GM21390 (cell line): ENCODE results near the gene CDKN2AIPNL.
"Not testable (repeated sequence)": the region's sequence is repeated elsewhere in the genome, so short reads cannot be mapped to it uniquely, and the experiment has no call there.

ENCODE experiments used
- ATAC-seq: cut with Tn5 transposase; IDR thresholded peaks from one replicate; pipeline ENCODE4 v1.9.1; 2021; ENCODE audit not compliant: unreplicated experiment

Gene CDKN2AIPNL

DNA sequence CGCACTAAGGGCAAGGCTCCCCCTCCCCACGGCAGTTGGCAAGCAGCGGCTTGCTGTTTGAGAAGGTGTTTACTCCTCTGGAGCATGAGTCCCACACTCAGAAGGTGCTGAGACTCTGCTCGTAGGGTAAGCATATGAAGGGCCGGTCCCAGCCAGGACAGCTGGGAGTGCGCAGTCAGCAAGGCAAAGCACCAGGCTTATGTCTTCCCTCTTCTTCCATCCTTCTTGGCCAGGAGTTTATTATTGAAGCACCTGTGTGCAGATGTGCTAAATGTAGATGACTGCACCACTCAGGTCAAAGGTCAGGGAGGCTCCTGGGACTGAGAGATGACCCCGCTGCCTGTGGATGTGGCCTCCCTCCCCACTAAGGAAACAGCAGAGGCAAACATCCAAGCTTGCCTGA, 27.0 kb upstream of the CDKN2AIPNL start:
- no peak for ATAC-seq

DNA sequence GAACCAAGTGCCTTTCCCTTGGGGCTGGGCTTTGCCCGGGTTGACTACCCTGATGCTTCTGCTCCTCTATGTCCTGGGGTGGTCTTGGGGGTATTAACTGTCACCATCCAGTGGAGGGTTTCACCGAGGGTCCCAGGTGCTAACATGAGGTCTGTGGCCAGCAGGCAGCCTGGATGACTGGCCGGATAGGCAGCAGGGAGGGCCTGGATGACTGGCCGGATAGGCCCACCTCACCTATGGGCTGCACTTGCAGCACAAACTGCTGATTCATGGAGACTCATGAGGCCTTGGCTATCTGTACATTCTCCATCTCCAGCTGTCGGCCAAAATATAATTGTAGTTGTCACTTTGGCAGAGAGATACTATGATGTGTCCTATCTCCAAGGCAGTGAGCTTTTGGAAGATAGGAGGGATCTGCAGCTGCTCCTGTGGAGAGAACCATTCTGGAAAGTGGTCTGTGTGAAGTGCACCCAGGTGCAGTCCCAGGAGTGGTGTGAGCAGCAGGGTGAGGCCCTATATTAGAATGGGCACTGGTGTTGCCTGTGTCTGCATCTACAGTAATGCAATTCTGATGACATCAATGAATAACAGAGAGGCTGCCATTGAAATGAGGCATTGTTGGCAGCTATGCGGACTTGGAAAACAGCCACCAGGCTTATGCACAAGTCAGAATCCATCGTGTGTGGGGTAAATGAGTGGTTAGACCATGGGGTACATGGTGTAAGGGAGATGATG, 26.3 kb upstream of the CDKN2AIPNL start:
- ATAC-seq: no peak

DNA sequence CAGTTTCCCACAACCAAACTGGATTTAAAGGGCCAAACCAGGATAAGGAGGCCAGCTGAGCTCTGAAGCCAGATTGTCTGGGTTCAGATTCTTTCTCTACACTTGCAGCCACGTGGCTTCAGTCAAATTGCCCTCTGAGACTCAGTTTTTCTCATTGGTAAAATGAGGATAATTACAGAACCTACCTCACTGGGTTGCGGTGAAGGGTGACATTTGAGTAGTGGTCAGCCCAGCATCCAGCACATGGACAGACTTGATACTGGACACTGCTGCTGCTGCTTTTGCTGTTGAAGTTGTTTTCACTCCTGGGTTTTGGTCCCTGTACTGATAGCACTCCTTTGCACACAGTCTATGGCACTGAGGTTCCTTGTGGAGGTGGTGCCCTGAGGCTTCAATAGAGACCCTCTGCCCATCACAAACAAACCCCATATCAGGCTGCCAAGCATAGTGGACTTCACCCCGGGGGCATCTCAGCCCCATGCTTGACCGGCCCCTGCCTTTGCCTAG, 25.7 kb upstream of the CDKN2AIPNL start:
- ATAC-seq: no peak

DNA sequence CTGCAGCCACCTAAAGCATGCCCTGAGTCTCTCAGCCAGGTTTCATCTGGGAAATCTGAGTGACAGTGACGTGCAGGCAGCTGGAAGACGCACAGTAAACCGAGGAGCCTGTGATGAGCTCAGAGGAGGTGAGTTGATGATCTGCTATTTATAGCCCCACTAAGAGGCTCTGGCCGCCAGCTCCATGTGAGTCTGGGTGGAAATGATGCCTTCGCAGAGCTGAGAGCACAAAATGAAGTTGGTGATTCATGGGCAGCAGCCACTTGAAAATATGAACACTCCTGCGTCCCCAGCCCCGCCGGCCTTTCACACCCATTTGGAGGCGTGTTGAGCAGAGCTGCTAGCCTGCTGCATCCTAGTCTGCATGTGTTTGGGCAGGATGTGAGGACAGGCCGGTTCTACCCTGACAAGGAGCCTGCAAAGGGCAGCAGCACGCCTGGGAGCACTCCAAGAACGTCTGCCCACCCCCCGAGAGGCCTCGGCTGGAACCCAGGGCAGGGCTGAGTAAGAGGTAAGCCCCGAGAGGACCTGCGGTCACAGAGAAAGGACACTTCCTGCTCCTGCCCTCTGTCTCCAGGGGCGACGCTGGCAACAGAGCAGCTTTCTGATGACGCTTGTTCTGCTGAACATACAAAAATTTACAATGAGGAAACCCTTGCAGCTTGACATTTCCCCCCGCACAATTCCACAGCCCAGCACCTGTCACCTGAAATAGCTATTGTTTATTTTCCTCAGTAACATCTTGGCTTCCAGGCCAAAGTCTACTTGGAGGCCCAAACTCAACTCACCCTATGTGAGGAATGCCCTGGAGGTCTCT, 25.1 kb upstream of the CDKN2AIPNL start:
- peak; percentile 81 for ATAC-seq

DNA sequence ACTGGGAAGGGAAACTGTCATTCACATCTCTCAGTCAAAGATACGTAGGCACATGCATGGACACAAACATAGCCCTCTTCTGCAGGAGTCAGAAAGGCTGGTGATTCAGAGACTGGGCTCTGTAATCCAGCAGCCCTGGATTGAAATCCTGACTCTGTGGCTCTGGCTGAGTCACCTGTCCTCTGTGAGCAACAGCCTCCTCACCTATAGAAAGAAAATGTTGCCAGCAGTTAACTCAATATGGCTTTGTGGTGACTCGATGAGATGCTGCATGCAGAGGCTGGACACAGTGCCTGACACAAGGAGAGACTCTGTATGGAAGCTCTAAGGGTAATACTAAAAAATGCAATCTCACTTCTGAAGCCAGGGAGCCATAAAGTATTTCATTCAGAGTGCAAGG, 23.9 kb upstream of the CDKN2AIPNL start:
- no peak for ATAC-seq

DNA sequence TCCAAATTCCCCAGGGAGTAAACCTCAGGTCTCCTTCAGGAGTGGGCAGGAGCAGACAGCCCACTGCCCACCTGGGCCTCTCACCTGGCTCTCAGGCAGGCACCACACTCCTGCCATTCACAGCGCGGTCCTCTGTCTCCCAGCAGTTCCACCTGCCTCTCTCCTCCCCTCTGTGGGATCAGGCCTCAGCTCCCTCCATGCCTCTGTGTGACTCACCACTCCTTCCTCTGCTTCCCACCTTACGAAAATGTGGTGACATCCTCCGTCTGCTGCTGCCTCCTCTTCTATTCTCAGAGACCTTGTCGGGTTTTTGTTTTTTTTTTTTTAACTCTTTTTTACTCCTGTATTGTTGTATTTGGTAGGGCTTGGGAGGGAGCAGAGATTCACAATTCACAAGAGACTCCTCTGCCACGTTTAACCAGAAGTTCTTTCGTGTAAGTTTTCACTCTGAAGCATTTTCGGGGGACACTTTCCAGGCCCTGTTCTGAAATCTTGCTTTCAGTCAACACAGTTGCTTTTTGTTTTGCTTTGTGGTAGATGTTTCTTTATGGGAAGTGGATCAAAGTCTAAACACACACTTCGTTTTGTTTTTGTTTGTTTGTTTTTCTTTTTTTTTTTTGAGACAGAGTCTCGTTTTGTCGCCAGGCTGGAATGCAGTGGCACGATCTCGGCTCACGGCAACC, 21.1 kb upstream of the CDKN2AIPNL start:
- no peak for ATAC-seq

DNA sequence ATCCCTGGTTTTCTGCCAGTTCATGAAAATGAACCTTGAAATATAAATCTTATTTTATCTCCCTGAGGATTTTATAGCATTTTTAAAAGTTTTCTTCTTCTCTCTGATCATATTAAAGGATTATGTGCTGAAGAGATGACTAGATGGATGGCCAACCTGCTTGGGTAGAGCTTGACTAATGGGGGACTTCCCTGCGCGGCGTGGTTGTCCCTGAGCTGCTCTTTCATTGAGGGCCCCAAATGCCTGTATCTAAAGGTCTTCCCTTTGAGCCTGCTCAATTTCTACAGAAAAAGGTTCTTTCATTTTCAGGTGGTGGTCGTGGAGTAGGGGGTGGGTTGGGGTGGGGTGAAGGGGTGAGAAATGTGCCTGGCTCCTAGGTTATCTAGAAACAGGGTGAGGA, 20.5 kb upstream of the CDKN2AIPNL start:
- ATAC-seq: no peak

DNA sequence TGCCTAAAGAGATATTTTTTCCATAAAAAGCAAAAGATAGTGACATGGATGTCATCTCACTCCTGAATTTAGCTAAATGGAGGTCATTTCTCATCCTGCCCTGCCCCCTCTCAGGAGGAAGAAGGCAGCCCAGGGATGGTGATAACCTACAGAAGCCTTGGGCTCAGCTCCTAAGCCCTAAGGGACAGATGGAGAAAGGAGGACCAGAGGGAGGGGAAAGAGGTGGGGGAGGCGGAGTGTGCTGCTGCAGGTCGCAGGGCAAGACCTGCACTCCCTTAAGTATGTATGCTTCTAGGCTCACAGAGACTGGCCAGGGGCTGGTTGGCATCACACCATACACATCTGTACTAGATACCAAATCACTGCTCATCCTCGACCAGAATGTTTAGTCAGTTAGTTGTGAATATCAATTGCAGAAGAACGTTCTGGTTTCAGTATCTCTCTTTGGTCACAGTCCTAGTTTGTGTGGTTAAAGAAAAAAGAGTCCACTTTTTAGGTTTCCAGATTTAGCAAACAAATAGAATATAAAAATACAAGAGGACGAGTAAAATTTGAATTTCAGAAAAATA, 18.4 kb upstream of the CDKN2AIPNL start:
- no peak for ATAC-seq

DNA sequence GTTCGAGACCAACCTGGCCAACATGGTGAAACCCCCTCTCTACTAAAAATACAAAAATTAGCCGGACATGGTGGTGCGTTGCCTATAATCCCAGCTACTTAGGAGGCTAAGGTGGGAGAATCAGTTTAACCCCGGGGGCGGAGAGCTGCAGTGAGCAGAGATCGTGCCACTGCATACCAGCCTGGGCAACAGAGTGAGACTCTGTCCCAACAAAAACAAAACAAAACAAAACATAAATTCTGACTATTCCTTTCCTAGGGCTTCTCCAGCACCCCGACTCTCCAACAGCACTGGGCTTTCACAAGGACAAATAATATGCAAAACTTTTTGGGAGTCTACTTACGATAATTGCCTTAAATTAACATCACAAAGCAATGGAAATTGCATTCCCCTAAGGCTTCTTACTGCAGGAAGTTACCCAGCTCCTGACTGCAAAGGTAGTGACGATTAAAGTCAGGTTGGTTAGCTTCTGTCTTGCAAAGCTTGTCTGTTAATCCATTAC, 15.9 kb upstream of the CDKN2AIPNL start:
- ATAC-seq: no peak

DNA sequence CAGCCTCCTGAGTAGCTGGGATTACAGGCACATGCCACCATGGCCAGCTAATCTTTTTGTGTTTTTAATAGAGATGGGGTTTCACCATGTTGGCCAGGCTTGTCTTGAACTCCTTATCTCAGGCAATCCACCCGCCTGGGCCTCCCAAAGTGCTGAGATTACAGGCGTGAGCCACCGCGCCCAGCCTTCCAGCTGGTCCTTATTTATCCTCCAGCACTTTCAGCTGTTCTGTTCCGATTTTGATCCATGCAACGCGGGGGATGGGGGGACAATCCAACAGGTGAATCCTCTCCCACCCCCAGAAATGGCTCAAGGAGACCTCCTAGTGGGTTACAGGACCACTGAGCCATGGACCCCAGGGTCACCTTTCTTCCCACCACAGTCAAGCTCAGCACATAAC, 14.7 kb upstream of the CDKN2AIPNL start:
- no peak for ATAC-seq

DNA sequence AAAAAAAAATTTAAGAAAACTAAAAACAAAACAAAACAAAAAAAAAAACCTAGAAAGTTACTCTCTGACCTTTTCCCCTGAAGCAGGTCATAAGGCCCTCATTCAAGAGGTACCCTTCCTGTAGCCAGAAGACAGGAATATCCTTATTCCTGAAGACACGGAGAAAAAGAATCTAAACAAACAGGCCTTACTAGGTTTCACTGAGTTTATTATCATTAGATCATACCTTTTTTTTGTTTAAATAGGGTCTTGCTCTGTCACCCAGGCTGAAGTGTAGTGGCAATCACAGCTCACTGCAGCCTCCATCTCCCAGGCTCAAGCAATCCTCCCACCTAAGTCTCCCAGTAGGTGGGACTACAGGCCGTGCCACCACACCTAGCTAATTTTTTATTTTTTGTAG, 11.7 kb upstream of the CDKN2AIPNL start:
- no peak for ATAC-seq

DNA sequence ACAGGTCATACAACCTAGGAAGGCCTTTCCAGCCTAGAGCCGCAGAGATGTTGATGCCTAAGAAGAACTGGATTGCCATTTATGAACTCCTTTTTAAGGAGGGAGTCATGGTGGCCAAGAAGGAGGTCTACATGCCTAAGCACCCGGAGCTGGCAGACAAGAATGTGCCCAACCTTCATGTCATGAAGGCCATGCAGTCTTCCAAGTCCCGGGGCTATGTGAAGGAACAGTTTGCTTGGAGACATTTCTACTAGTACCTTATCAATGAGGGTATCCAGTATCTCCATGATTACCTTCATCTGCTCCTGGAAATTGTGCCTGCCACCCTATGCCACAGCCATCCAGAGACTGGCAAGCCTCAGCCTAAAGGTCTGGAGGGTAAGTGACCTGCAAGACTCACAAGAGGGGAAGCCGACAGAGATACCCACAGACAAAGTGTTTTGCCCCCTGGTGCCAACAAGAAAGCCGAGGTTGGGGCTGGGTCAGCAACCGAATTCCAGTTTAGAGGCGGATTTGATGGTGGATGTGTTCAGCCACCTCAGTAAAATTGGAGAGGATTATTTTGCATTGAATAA, 11.2 kb upstream of the CDKN2AIPNL start:
- no peak for ATAC-seq

DNA sequence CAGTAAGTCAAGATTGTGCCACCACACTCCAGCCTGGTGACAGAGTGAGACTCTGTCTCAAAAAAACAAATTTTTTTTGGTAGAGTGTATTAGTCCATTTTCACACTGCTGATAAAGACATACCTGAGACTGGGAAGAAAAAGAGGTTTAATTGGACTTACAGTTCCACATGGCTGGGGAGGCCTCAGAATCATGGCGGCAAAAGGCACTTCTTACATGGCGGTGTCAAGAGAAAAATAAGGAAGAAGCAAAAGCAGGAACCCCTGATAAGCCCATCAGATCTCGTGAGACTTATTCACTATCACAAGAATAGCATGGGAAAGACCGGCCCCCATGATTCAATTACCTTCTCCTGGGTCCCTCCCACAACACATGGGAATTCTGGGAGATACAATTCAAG, 9.4 kb upstream of the CDKN2AIPNL start:
- ATAC-seq: not testable (repeated sequence)

DNA sequence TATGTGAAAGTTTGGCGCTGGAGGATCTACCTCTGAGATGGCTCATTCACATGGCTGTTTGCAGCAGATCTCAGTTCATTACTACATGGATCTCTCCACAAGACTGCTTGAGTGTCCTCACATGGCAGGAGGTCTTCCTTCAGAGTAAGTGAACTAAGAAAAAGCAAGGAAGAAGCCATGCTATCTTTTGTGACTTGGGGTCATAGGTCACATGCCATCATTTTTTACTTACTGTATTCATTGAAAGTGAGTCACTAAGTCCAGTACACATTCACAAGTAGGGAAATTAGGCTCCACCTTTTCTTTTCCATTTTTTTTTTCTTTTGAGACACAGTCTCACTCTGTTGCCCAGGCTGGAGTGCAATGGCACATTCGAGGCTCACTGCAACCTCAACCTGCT, 8.7 kb upstream of the CDKN2AIPNL start:
- ATAC-seq: no peak

DNA sequence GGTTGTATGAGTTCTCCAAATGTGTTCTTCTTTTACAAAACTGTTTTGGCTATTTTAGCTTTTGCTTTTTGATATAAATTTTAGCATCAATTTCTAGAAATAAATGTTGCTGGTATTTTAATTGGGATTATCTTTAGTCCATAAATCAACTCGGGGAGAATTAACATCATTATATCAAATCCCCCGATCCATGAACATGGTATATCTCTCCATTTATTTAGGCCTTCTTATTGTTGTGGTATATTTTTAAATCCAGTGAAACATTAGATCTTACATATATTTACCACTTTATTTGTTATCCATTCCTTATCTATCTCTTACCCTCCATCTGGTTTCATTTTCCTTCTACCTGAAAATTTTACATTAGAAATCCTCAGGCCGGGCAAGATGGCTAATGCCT, 7.3 kb upstream of the CDKN2AIPNL start:
- no peak for ATAC-seq

DNA sequence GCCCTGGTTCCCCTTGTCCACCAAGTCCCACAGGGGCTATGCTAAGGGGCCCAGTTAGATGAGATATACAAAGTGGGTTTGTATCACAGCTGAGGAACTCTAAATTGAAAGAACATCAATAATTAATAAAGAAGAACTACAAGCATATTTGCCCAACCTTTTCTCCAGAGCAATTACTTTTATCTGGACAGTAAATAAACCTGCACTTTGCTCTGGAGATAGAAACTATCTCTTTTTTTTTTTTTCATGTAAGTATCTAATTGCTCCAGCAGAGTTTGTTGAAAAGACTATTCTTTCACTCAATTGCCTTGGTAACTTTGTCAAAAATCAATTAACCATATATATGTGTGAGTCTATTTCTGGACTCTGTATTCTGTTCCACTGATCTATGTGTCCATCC, 6.0 kb upstream of the CDKN2AIPNL start:
- ATAC-seq: no peak

DNA sequence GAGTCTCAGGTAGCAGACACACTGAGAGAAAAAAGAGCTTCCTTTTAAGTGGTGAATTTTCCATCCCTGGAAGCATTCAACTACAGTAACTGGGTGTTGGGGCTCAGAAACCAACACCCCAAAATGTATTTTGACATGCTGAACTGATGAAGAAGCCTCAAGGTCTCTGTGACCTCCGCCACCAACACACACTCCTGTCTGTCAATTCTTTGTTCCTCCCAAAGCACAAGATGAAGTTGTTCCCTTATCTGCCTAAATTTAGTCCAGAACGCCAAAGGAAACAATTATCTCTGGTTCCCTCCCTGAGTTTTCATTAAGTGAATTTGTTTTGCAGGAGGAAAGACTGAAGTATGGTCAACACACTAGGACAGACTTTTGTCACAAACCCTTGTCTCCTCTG, 1.4 kb upstream of the CDKN2AIPNL start:
- ATAC-seq: no peak

DNA sequence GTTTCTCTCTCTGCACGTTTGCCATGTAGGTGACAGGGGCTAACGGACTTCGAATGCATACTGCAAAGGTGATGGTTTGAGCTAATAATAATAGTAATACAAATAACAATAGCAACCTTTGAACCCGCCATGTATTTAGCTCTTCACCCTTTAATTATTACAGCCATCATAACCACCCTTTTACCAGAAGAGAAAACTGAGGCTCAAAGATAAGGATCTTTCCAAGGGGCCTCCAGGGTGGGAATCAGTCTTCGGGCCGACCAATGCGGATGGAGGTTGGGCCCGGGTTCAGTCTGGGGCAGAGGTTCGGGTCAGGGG, 494 bp downstream of the CDKN2AIPNL start:
- no peak for ATAC-seq

DNA sequence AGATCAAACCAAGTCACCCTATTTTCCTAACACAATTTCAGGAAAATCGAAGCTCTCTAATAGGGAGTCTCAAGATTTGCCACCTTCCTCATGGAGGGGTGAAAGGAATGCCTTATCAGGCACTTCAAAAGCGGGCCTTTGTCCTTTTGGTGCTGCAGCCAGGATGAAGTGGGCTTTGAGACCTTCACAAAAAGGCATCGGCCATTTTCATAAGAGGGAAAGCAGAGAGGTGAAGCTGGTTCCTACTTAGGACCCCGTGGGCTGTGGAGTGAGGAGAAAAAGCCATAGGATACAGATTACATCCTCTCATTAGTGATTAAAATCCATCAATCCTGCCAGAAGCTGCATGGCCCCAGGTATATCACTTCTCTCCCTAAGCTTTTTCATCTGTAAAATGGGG, 859 bp downstream of the CDKN2AIPNL start:
- ATAC-seq: no peak

DNA sequence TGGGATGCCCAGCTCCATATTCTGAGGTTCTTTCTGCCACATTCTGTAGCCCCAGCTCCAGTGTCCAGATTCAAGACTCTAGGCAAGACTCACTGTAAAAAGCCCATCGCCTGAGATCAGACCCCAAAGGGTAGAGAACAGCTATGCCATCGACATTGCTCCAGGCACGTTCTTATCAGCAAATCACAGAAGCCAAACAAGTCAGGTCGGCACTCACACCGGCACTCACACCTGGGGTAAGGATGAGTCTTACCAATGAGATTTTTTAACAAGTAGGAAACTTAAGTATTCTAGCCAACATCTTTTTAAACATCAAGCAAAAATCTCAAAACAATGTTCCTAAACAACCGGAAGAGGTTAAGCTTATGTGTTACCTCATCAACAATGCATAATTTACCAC, 2.4 kb downstream of the CDKN2AIPNL start:
- no peak for ATAC-seq

DNA sequence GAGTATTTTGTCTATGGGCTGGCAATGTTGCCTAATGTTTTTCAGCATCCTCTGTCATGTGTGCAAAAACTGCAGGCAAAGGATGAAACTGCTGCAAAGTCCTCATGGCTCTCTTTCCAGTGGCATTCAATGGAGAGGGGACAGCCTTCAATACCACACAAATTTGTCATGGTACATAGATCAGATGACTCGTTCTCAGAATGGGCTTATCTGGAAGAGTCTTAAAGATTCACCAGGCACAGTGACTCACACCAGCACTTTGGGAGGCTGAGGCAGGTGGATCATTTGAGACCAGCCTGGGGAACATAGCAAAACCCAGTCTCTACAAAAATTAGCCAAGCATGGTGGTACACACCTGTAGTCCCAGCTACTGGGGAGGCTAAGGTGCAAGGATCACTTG, 5.3 kb downstream of the CDKN2AIPNL start:
- no peak for ATAC-seq
